Ovary (tissue), 9 donors: Measurements from ENCODE around the gene CDC42BPB. TPM values are rescaled to one million over a fixed set of nuclear protein-coding genes. Genes with fewer than 3 reads are reported as not detected.

Experiments used
- DNase-seq, 5 donors: peaks; one replicate each; pipeline ENCODE4 v3.0.0-alpha.2; 2019 to 2020
- H3K27ac ChIP-seq, 2 donors: fragments of 200-600 bp; one replicate each; pipeline versions ENCODE4 v1.5.1 to v1.8.0; 2019 to 2022
- H3K27me3 ChIP-seq: fragments of 200-600 bp; one replicate; pipeline ENCODE4 v1.8.0; 2022
- H3K36me3 ChIP-seq: fragments of 200-600 bp; sonication (generic); one replicate; pipeline ENCODE4 v1.5.1; 2019
- H3K4me1 ChIP-seq: one replicate; pipeline ENCODE4 v1.8.1; 2013; ENCODE audit warnings: mild to moderate bottlenecking, moderate library complexity; ENCODE audit not compliant: insufficient read depth
- H3K4me3 ChIP-seq: fragments of 200-600 bp; sonication (generic); one replicate; pipeline ENCODE4 v1.5.1; 2017
- H3K9me3 ChIP-seq, 2 donors: fragments of 200-600 bp in 1 of 2; sonication (generic) in 1 of 2; one replicate each; pipeline versions ENCODE4 v1.5.1 to v1.8.1; 2013 to 2019; ENCODE audit warnings: mild to moderate bottlenecking in 1 of 2, moderate library complexity in 1 of 2
- CTCF ChIP-seq, 3 donors: fragments of 450-650 bp in 2 of 3; fragments of 200-600 bp in 1 of 3; IDR thresholded peaks; one replicate each; pipeline versions ENCODE4 v1.5.1 to v1.8.0; 2016 to 2022; ENCODE audit warnings: antibody characterized with exemption in 3 of 3, mild to moderate bottlenecking in 1 of 3
- EP300 ChIP-seq: sonication (generic); formaldehyde crosslinking; IDR thresholded peaks from one replicate; pipeline ENCODE4 v1.6.1; 2017; ENCODE audit warnings: antibody characterized with exemption
- POLR2A ChIP-seq: fragments of 450-650 bp; IDR thresholded peaks from one replicate; pipeline ENCODE4 v1.6.1; 2017; ENCODE audit warnings: antibody characterized with exemption, mild to moderate bottlenecking, moderate library complexity
- WGBS, 3 donors: extraction: QIAGEN DNeasy Blood & Tissue Kit in 1 of 3; methylation state at CpG; one replicate each; pipeline versions ENCODE4 v1.1.5 to v1.1.7; 2013 to 2017; 5-methylcytosine and 5-hydroxymethylcytosine counted together
- intact Hi-C, 4 donors: fragments of 100-400 bp; cut with DNase I; formaldehyde crosslinking; loops; one replicate each; pipeline versions ENCODE4 v1.11.0 to v1.15.1; 2022 to 2023
- polyA plus RNA-seq, 2 donors: library from polyadenylated mRNA; stranded (reverse); fragments of 200-250 nt in 1 of 2; fragments of 350-450 nt in 1 of 2; fragmentation: Illumina TruSeq in 1 of 2; extraction: RNeasy Lipid Tissue Mini Kit (QIAGEN cat#74804) in 1 of 2; gene quantifications; one replicate each; pipeline ENCODE4 v1.2.3, GENCODE V29; 2013 to 2014
- total RNA-seq, 7 donors: library from RNA; depleted of rRNA in 2 of 7; stranded (reverse); fragments of >200 nt in 2 of 7; fragmentation: NEBNext Ultra II Directional in 3 of 7; extraction: Animal tissue kit (Norgen Biotek cat#: 25700) in 3 of 7; gene quantifications; one replicate each; pipeline versions ENCODE4 v1.1.0 to v1.2.4, GENCODE V29; 2016 to 2023
- donor health status: DM: no; HTN: no; CAD: no; lungs with moderate emphysema.
- donor health status: DM: no; HTN: no; CAD: no.
- donor health status: Bipolar disorder and iron deficiency.
- donor health status: DM: yes; HTN: yes; CAD: no.
- donor health status: DM: no; HTN: no; CAD: no.
- donor health status: DM: yes; HTN: yes; CAD: no.

Gene CDC42BPB
- total and polyA plus RNA-seq, 9 donors, result 50.0 to 103 (median 75.1) TPM

GRCh38 chr14:102883089-102883541 lies 174.2 kb downstream of the CDC42BPB start:
- no peak for DNase-seq
- H3K4me3 ChIP-seq, result no peak overlapping the region
- no peak overlapping the region for H3K27ac ChIP-seq
- intact Hi-C loops, result no loop called here
- TF ChIP-seq CTCF (IDR thresholded peaks at IDR 0.05), result no peak
- TF ChIP-seq POLR2A, result no peak
- TF ChIP-seq EP300, result no peak
- H3K4me1 ChIP-seq, result no peaks in the 10 kb centered on the region
- no peaks in the 10 kb centered on the region for H3K27me3 ChIP-seq
- WGBS, 3 donors, result 91 to 95% (median 92%) methylated on average over 5 of the region's 5 CpGs
- no peaks in the 10 kb centered on the region for H3K9me3 ChIP-seq
- H3K36me3 ChIP-seq, result no peaks in the 10 kb centered on the region

Other genes starting within 250 kb of the CDC42BPB start
- gene AMN, start 134.9 kb downstream of the CDC42BPB start, total RNA-seq, result 1 to 10 TPM in 3 of 7 donors, under 1 TPM in 4; 0.10 to 4.6 (median 0.71) TPM
- gene AMN, start 134.9 kb downstream of the CDC42BPB start, polyA plus RNA-seq, result under 1 TPM in 1 of 2 donors, not detected in 1; 0.47 TPM
- under 1 TPM in 1 of 7 donors, not detected in 6; 0.47 TPM for gene LBHD2, start 26.7 kb upstream of the CDC42BPB start, total RNA-seq
- not detected for gene LBHD2, start 26.7 kb upstream of the CDC42BPB start, polyA plus RNA-seq
- gene EXOC3L4, start 37.2 kb upstream of the CDC42BPB start, total RNA-seq, result 1 to 10 TPM in 3 of 7 donors, under 1 TPM in 2, not detected in 2; 0.33 to 1.2 (median 1.1) TPM
- under 1 TPM in 1 of 2 donors, not detected in 1; 0.62 TPM for gene EXOC3L4, start 37.2 kb upstream of the CDC42BPB start, polyA plus RNA-seq
- 100 to 1,000 TPM in 1 of 7 donors, 10 to 100 TPM in 4, 1 to 10 TPM in 2; 7.1 to 258 (median 28.1) TPM for gene TNFAIP2, start 65.9 kb upstream of the CDC42BPB start, total RNA-seq
- gene TNFAIP2, start 65.9 kb upstream of the CDC42BPB start, polyA plus RNA-seq, result 10 to 100 TPM; 18.7 to 27.4 TPM